Mesenchymal stem cell (in vitro differentiated cells and primary cell): ENCODE results near the gene HDAC3.

Source experiments
- DNase-seq: peaks from one replicate; pipeline ENCODE4 v3.0.0-alpha.2; 2013
- H2AFZ ChIP-seq: one replicate; pipeline ENCODE4 v1.6.1; 2013; ENCODE audit warnings: low read depth, mild to moderate bottlenecking, control low read depth, inconsistent platforms, low read length, moderate library complexity
- H2AK5ac ChIP-seq: 2 replicates; pipeline ENCODE4 v1.6.1; 2013; ENCODE audit warnings: low read length, moderate library complexity, mild to moderate bottlenecking, inconsistent platforms; ENCODE audit not compliant: severe bottlenecking
- H2BK120ac ChIP-seq: one replicate; pipeline ENCODE4 v1.6.1; 2013; ENCODE audit warnings: low read depth, mild to moderate bottlenecking, inconsistent platforms, low read length, moderate library complexity
- H2BK12ac ChIP-seq, 2 experiments: one replicate each; pipeline ENCODE4 v1.6.1; 2013; ENCODE audit warnings: inconsistent platforms in 2 of 2, low read length in 2 of 2, mild to moderate bottlenecking in 2 of 2, moderate library complexity in 2 of 2, control low read depth in 1 of 2
- H2BK15ac ChIP-seq: one replicate; pipeline ENCODE4 v1.6.1; 2013; ENCODE audit warnings: mild to moderate bottlenecking, low read depth, inconsistent platforms; ENCODE audit not compliant: poor library complexity, severe bottlenecking
- H2BK5ac ChIP-seq: 2 replicates; pipeline ENCODE4 v1.6.1; 2013; ENCODE audit warnings: low read depth, mild to moderate bottlenecking, low read length, control low read depth, inconsistent platforms; ENCODE audit not compliant: poor library complexity, severe bottlenecking
- H3K14ac ChIP-seq, 2 experiments: one replicate each; pipeline ENCODE4 v1.6.1; 2013; ENCODE audit warnings: inconsistent platforms in 2 of 2, low read length in 2 of 2, control low read depth in 1 of 2, mild to moderate bottlenecking in 1 of 2, moderate library complexity in 1 of 2
- H3K18ac ChIP-seq, 2 experiments: one replicate each; pipeline ENCODE4 v1.6.1; 2013; ENCODE audit warnings: inconsistent platforms in 2 of 2, low read length in 2 of 2, control low read depth in 1 of 2, low read depth in 1 of 2, mild to moderate bottlenecking in 1 of 2
- H3K23ac ChIP-seq, 2 experiments: one replicate each; pipeline ENCODE4 v1.6.1; 2013; ENCODE audit warnings: inconsistent platforms in 2 of 2, low read length in 2 of 2, mild to moderate bottlenecking in 2 of 2, moderate library complexity in 2 of 2, control low read depth in 1 of 2
- H3K27ac ChIP-seq: 2 replicates; pipeline ENCODE4 v1.5.1; 2013; ENCODE audit warnings: mild to moderate bottlenecking, moderate library complexity, low read length, control low read depth, inconsistent platforms; ENCODE audit not compliant: poor library complexity, severe bottlenecking
- H3K27me3 ChIP-seq, 2 experiments: 2 replicates each; pipeline versions ENCODE4 v1.6.1 to v1.7.0; 2013; ENCODE audit warnings: low read length in 2 of 2, mild to moderate bottlenecking in 2 of 2, moderate library complexity in 2 of 2, control low read depth in 1 of 2, inconsistent platforms in 1 of 2; ENCODE audit not compliant: control insufficient read depth in 1 of 2, insufficient read depth in 1 of 2
- H3K36me3 ChIP-seq, 2 experiments: 2 replicates each; pipeline versions ENCODE4 v1.6.1 to v1.7.0; 2013; ENCODE audit warnings: low read length in 2 of 2, control low read depth in 1 of 2, inconsistent platforms in 1 of 2, low read depth in 1 of 2, mild to moderate bottlenecking in 1 of 2; ENCODE audit not compliant: insufficient read depth in 2 of 2, control insufficient read depth in 1 of 2
- H3K4ac ChIP-seq, 2 experiments: one replicate each; pipeline ENCODE4 v1.6.1; 2013; ENCODE audit warnings: inconsistent platforms in 2 of 2, low read length in 2 of 2, mild to moderate bottlenecking in 2 of 2, moderate library complexity in 2 of 2, control low read depth in 1 of 2, low read depth in 1 of 2
- H3K4me1 ChIP-seq: 2 replicates; pipeline ENCODE4 v1.6.1; 2013; ENCODE audit warnings: low read depth, low read length, control low read depth; ENCODE audit not compliant: control insufficient read depth, insufficient read depth
- H3K4me2 ChIP-seq: 2 replicates; pipeline ENCODE4 v1.6.1; 2013; ENCODE audit warnings: low read length, mild to moderate bottlenecking, inconsistent platforms; ENCODE audit not compliant: poor library complexity, severe bottlenecking
- H3K4me3 ChIP-seq, 2 experiments: 2 replicates each; pipeline versions ENCODE4 v1.5.1 to v1.7.0; 2013; ENCODE audit warnings: low read length in 2 of 2, mild to moderate bottlenecking in 2 of 2, control low read depth in 1 of 2, low read depth in 1 of 2; ENCODE audit not compliant: insufficient read depth in 1 of 2
- H3K79me1 ChIP-seq: replicated peaks from 2 replicates; pipeline ENCODE4 v1.6.1; 2013; ENCODE audit warnings: mild to moderate bottlenecking, control low read depth, low read length, inconsistent platforms; ENCODE audit not compliant: poor library complexity, severe bottlenecking
- H3K9ac ChIP-seq: 2 replicates; pipeline ENCODE4 v1.7.0; 2013; ENCODE audit warnings: mild to moderate bottlenecking, low read length, moderate library complexity
- H3K9me3 ChIP-seq: 2 replicates; pipeline ENCODE4 v1.7.0; 2013; ENCODE audit warnings: mild to moderate bottlenecking, low read length; ENCODE audit not compliant: control insufficient read depth
- H4K8ac ChIP-seq: one replicate; pipeline ENCODE4 v1.6.1; 2013; ENCODE audit warnings: inconsistent platforms, mild to moderate bottlenecking, low read length, moderate library complexity
- H4K91ac ChIP-seq: one replicate; pipeline ENCODE4 v1.6.1; 2013; ENCODE audit warnings: mild to moderate bottlenecking, low read length, inconsistent platforms
- WGBS: methylation state at CpG from one replicate; pipeline ENCODE4 v1.1.7; 2013; ENCODE audit warnings: mixed read lengths; 5-methylcytosine and 5-hydroxymethylcytosine counted together

Gene HDAC3

GRCh38 chr5:141665995-141666940, 29.6 kb upstream of the HDAC3 start:
- peaks cover 37 to 55% of the 10 kb centered on the region in 2 experiments for H3K36me3 ChIP-seq
- H3K27me3 ChIP-seq: no peaks in the 10 kb centered on the region
- H3K4me3 ChIP-seq: no peak overlapping the region
- H2BK12ac ChIP-seq: no peak overlapping the region
- H3K27ac ChIP-seq: no peak overlapping the region
- no peak overlapping the region for H2BK5ac ChIP-seq
- no peak overlapping the region for H4K91ac ChIP-seq
- H3K4me1 ChIP-seq: no peaks in the 10 kb centered on the region
- H3K18ac ChIP-seq: no peak overlapping the region
- H3K9me3 ChIP-seq: no peaks in the 10 kb centered on the region
- no peak overlapping the region for H3K23ac ChIP-seq
- no peak overlapping the region for H3K4ac ChIP-seq
- H2BK15ac ChIP-seq: no peak overlapping the region
- H3K14ac ChIP-seq: no peak overlapping the region
- 96% methylated on average over 15 of the region's 18 CpGs for WGBS
- no peak overlapping the region for H3K9ac ChIP-seq
- H2AFZ ChIP-seq: no peak overlapping the region
- no peak overlapping the region for H2AK5ac ChIP-seq
- H4K8ac ChIP-seq: no peak overlapping the region
- no peak overlapping the region for H3K4me2 ChIP-seq
- no peak for DNase-seq
- H2BK120ac ChIP-seq: no peak overlapping the region
- peaks cover 5% of the 10 kb centered on the region for H3K79me1 ChIP-seq

- Histone ChIP-seq H3K23ac (no peak overlapping the region), H3K4me2 (no peak overlapping the region), H3K9me3 (no peaks in the 10 kb centered on the region), H2AK5ac (no peak overlapping the region), H2BK12ac (no peak overlapping the region), H3K4ac (no peak overlapping the region), H2AFZ (no peak overlapping the region), H2BK5ac (no peak overlapping the region), H3K79me1 (peaks cover 5% of the 10 kb centered on the region), H4K8ac (peak overlapping the region; percentile 19), H3K27me3 (no peaks in the 10 kb centered on the region), H2BK120ac (no peak overlapping the region), H3K36me3 (peaks cover 40 to 43% of the 10 kb centered on the region in 2 experiments), H3K4me1 (no peaks in the 10 kb centered on the region), H4K91ac (no peak overlapping the region), H3K14ac (no peak overlapping the region), H3K27ac (no peak overlapping the region), H3K9ac (no peak overlapping the region), H3K18ac (no peak overlapping the region), H3K4me3 (peak overlapping the region in 1 of 2 experiments; percentile 12), H2BK15ac (no peak overlapping the region)
- WGBS: 49% methylated on average over 11 of the region's 13 CpGs
- peak; percentile 69 for DNase-seq
Measured at GRCh38 chr5:141664733-141665461, 28.2 kb upstream of the HDAC3 start.

- no peak overlapping the region for H3K4ac ChIP-seq
- H3K4me2 ChIP-seq: no peak overlapping the region
- no peak overlapping the region for H2AFZ ChIP-seq
- no peak overlapping the region for H3K27ac ChIP-seq
- no peak overlapping the region for H3K23ac ChIP-seq
- no peaks in the 10 kb centered on the region for H3K27me3 ChIP-seq
- H2AK5ac ChIP-seq: no peak overlapping the region
- H4K91ac ChIP-seq: no peak overlapping the region
- 96% methylated on average over 7 of the region's 8 CpGs for WGBS
- H3K18ac ChIP-seq: no peak overlapping the region
- no peaks in the 10 kb centered on the region for H3K9me3 ChIP-seq
- no peak for DNase-seq
- no peak overlapping the region for H2BK5ac ChIP-seq
- H3K14ac ChIP-seq: no peak overlapping the region
- H3K36me3 ChIP-seq: peaks cover 39 to 40% of the 10 kb centered on the region in 2 experiments
- no peak overlapping the region for H4K8ac ChIP-seq
- H2BK12ac ChIP-seq: no peak overlapping the region
- H3K4me1 ChIP-seq: no peaks in the 10 kb centered on the region
- H2BK120ac ChIP-seq: no peak overlapping the region
- peaks cover 5% of the 10 kb centered on the region for H3K79me1 ChIP-seq
- H2BK15ac ChIP-seq: no peak overlapping the region
- H3K4me3 ChIP-seq: no peak overlapping the region
- H3K9ac ChIP-seq: no peak overlapping the region
Measured at GRCh38 chr5:141663506-141663905, 26.9 kb upstream of the HDAC3 start.

- peaks cover 38% of the 10 kb centered on the region in 2 experiments for H3K36me3 ChIP-seq
- no peak overlapping the region for H2BK5ac ChIP-seq
- no peak overlapping the region for H3K4ac ChIP-seq
- H4K8ac ChIP-seq: no peak overlapping the region
- H2AK5ac ChIP-seq: no peak overlapping the region
- H4K91ac ChIP-seq: peak overlapping the region; percentile 22
- H3K9me3 ChIP-seq: no peaks in the 10 kb centered on the region
- no peaks in the 10 kb centered on the region for H3K27me3 ChIP-seq
- WGBS: 94% methylated on average over 17 of the region's 17 CpGs
- H3K9ac ChIP-seq: no peak overlapping the region
- H2BK15ac ChIP-seq: no peak overlapping the region
- H3K23ac ChIP-seq: no peak overlapping the region
- no peak overlapping the region for H2AFZ ChIP-seq
- no peak overlapping the region for H2BK120ac ChIP-seq
- no peak overlapping the region for H3K27ac ChIP-seq
- no peak overlapping the region for H2BK12ac ChIP-seq
- H3K18ac ChIP-seq: no peak overlapping the region
- H3K4me2 ChIP-seq: no peak overlapping the region
- H3K4me3 ChIP-seq: no peak overlapping the region
- H3K14ac ChIP-seq: no peak overlapping the region
- DNase-seq: no peak
- peaks cover 3% of the 10 kb centered on the region for H3K4me1 ChIP-seq
- peaks cover 5% of the 10 kb centered on the region for H3K79me1 ChIP-seq
Measured at GRCh38 chr5:141662028-141662427, 25.4 kb upstream of the HDAC3 start.
